Colonic mucosa (tissue), 2 donors: Measurements from ENCODE around the gene USP17L22. TPM values are rescaled to one million over a fixed set of nuclear protein-coding genes. Genes with fewer than 3 reads are reported as not detected.

Experiments
- total RNA-seq, 2 donors: library from RNA; stranded (reverse); fragmentation: NEBNext Ultra II Directional in 1 of 2; extraction: Animal tissue kit (Norgen Biotek cat#: 25700) in 1 of 2; gene quantifications; one replicate each; pipeline ENCODE4 v1.2.1, GENCODE V29; 2021
- donor health status: DM: no; HTN: no; CAD: no.
- donor health status: DM: no; HTN: no; CAD: no.

The USP17L22 gene
- total RNA-seq, 2 donors from 2014 or later: not detected

Other genes starting within 250 kb of the USP17L22 start
- gene FAM90A26, start 97.2 kb upstream of the USP17L22 start, total RNA-seq: not detected
- not detected for gene USP17L10, start 57.0 kb upstream of the USP17L22 start, total RNA-seq
- gene USP17L11, start 52.2 kb upstream of the USP17L22 start, total RNA-seq: not detected
- gene USP17L12, start 47.5 kb upstream of the USP17L22 start, total RNA-seq: not detected
- not detected for gene USP17L13, start 42.7 kb upstream of the USP17L22 start, total RNA-seq
- gene USP17L15, start 33.2 kb upstream of the USP17L22 start, total RNA-seq: not detected
- not detected for gene USP17L17, start 23.7 kb upstream of the USP17L22 start, total RNA-seq
- gene USP17L18, start 19.0 kb upstream of the USP17L22 start, total RNA-seq: not detected
- gene USP17L19, start 14.2 kb upstream of the USP17L22 start, total RNA-seq: not detected
- not detected for gene USP17L20, start 9.5 kb upstream of the USP17L22 start, total RNA-seq
- gene USP17L21, start 4.7 kb upstream of the USP17L22 start, total RNA-seq: not detected
- not detected for gene USP17L24, start 57.5 kb downstream of the USP17L22 start, total RNA-seq
- not detected for gene USP17L25, start 62.3 kb downstream of the USP17L22 start, total RNA-seq
- not detected for gene USP17L26, start 67.0 kb downstream of the USP17L22 start, total RNA-seq
- not detected for gene USP17L5, start 71.8 kb downstream of the USP17L22 start, total RNA-seq
- not detected for gene USP17L27, start 76.5 kb downstream of the USP17L22 start, total RNA-seq
- gene USP17L28, start 81.3 kb downstream of the USP17L22 start, total RNA-seq: not detected
- not detected for gene USP17L29, start 86.0 kb downstream of the USP17L22 start, total RNA-seq
- not detected for gene USP17L30, start 95.5 kb downstream of the USP17L22 start, total RNA-seq
- gene DEFB131A, start 176.8 kb downstream of the USP17L22 start, total RNA-seq: not detected